Colonic mucosa (tissue), 4 donors: ENCODE data around the gene HOXB3. TPM values are rescaled to one million over a fixed set of nuclear protein-coding genes. Genes with fewer than 3 reads are reported as not detected.

Experiments used
- DNase-seq: peaks from one replicate; pipeline ENCODE4 v3.0.0-alpha.2; 2020
- H3K27ac ChIP-seq: fragments of 200-600 bp; one replicate; pipeline ENCODE4 v1.8.0; 2021
- H3K27me3 ChIP-seq: fragments of 200-600 bp; one replicate; pipeline ENCODE4 v1.8.0; 2021
- H3K36me3 ChIP-seq: fragments of 200-600 bp; one replicate; pipeline ENCODE4 v1.8.0; 2021
- H3K4me1 ChIP-seq: fragments of 200-600 bp; one replicate; pipeline ENCODE4 v1.8.0; 2021; ENCODE audit warnings: mild to moderate bottlenecking
- H3K4me3 ChIP-seq: fragments of 200-600 bp; one replicate; pipeline ENCODE4 v1.8.0; 2021
- H3K9ac ChIP-seq, 2 donors: one replicate each; pipeline ENCODE4 v1.7.0; 2013; ENCODE audit warnings: control low read depth in 2 of 2, low read depth in 2 of 2, low read length in 2 of 2
- H3K9me3 ChIP-seq: fragments of 200-600 bp; one replicate; pipeline ENCODE4 v1.8.0; 2021
- CTCF ChIP-seq: fragments of 200-600 bp; IDR thresholded peaks from one replicate; pipeline ENCODE4 v1.8.0; 2022; ENCODE audit warnings: antibody characterized with exemption, mild to moderate bottlenecking
- intact Hi-C: fragments of 100-400 bp; cut with DNase I; formaldehyde crosslinking; loops from one replicate; pipeline ENCODE4 v1.14.1; 2022
- total RNA-seq, 2 donors: library from RNA; stranded (reverse); fragmentation: NEBNext Ultra II Directional in 1 of 2; extraction: Animal tissue kit (Norgen Biotek cat#: 25700) in 1 of 2; gene quantifications; one replicate each; pipeline ENCODE4 v1.2.1, GENCODE V29; 2021
- donor health status: healthy.
- donor health status: DM: no; HTN: no; CAD: no.
- donor health status: DM: no; HTN: no; CAD: no.

Gene HOXB3
- total RNA-seq, 2 donors from 2014 or later = 17.4 to 31.8 TPM

GRCh38 chr17:48616717-48617470 lies 26.9 kb upstream of the HOXB3 start:
- Histone ChIP-seq H3K4me3 (no peak overlapping the region), H3K36me3 (no peaks in the 10 kb centered on the region), H3K27ac (no peak overlapping the region), H3K27me3 (peaks cover 45% of the 10 kb centered on the region), H3K9ac (peak overlapping the region; percentile 45 to 66), H3K9me3 (no peaks in the 10 kb centered on the region), H3K4me1 (peaks cover 13% of the 10 kb centered on the region)
- intact Hi-C loops = loop anchor here (5.0 kb wide), 1 partner anchor 275 kb away; no protein-coding TSS in a partner anchor
- DNase-seq = no peak
- TF ChIP-seq CTCF = no peak

DNA sequence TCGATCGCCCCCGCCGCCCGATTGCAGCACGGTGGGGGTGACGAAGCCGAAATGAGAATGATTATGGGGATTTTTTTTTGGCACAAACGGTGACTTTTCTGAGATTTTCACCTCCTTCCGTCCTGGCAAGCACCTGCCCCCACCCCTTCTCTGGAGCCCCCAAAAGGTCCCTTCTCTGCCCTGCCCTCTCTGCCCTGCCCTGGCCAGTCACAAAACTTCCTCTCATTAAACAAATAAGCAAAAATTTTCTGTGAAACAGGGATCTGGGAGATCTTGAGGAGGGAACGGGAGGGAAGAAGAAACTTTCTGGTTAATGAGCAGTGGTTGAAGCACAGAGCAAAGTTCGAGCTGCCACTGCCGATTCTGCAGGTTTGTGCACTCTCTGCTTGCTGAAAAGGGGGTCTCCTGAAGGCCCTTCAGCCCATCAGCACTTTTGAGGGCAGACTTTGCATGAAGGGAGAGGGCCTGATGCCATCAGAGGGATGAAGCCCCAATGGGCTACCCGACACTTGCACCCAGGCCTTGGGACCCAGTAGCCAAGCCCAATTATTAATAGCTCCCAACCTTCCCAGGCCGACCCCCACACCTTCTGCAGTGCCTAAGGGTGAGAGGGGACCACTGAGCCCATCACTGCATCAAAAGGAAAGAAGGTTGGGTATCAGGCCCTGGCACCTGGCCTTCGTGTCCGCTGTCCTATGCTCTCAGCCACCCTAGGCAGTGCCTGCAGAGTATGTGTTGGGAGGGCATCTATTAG lies 26.1 kb upstream of the HOXB3 start:
- no peaks in the 10 kb centered on the region for H3K9me3 ChIP-seq
- H3K9ac ChIP-seq = peak overlapping the region in 1 of 2 donors; percentile 48
- H3K27ac ChIP-seq = no peak overlapping the region
- TF ChIP-seq CTCF = no peak
- no peak for DNase-seq
- intact Hi-C loops = loop anchor here (5.0 kb wide), 1 partner anchor 274 kb away; no protein-coding TSS in a partner anchor
- H3K4me3 ChIP-seq = no peak overlapping the region
- H3K36me3 ChIP-seq = no peaks in the 10 kb centered on the region
- H3K4me1 ChIP-seq = peaks cover 13% of the 10 kb centered on the region
- peaks cover 40% of the 10 kb centered on the region for H3K27me3 ChIP-seq

DNA sequence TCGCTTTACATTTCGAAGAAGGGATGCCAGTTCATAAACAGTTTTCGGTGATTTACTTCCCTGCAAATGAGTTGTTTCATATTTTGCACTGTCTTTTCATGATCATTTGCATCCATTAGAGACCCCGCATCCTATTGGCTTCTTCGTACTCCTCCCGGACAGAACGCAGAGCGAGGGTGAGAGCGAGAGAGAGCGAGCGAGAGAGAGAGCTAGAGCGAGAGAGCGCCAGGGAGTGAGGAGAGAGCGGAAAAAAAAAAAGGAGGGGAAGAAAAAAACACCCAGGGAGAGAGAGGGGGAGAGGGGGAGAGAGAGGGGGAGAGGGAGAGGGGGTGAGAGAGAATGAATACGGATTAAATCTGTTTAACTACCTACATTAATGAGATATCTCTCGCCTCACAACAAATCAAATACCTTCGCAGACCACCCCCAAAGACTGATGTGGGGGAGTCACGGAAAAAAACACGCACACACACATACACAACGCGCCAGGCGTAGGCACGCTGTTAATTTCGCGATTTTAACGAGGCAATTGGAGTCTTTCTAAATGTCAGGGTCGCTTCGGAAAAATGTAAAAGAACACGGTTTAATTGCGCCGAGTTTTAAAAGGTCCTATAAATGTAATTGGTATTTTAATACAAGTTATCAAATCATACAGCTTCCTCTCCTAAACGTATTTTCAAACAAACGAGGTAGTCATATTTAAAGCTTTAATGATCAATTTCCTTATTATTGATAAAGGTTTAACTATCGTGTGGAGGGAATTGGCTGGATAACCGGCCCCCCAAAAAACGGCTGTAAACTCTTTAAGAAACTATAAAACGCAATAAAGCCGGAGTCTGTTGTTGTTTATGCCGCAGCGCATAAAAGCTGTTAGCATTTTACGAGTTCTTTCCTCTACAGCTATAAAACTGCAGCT lies 25.3 kb upstream of the HOXB3 start, which contains the start of gene HOXB8:
HOXB8 (minus strand) TSS at position 246 of the 916 bp plus-strand sequence. CDS start 588 bp downstream, outside the sequence.
- no peaks in the 10 kb centered on the region for H3K36me3 ChIP-seq
- H3K27ac ChIP-seq = no peak within 1 kb of the TSS
- H3K9ac ChIP-seq = peak within 1 kb of the TSS; percentile 71 to 75
- H3K4me3 ChIP-seq = peak within 1 kb of the TSS; percentile 57
- intact Hi-C loops = loop anchor here (5.0 kb wide), 1 partner anchor 273 kb away; no protein-coding TSS in a partner anchor
- peaks cover 34% of the 10 kb centered on the region for H3K27me3 ChIP-seq
- H3K4me1 ChIP-seq = peaks cover 13% of the 10 kb centered on the region
- TF ChIP-seq CTCF = no peak
- no peaks in the 10 kb centered on the region for H3K9me3 ChIP-seq
- no peak for DNase-seq

DNA sequence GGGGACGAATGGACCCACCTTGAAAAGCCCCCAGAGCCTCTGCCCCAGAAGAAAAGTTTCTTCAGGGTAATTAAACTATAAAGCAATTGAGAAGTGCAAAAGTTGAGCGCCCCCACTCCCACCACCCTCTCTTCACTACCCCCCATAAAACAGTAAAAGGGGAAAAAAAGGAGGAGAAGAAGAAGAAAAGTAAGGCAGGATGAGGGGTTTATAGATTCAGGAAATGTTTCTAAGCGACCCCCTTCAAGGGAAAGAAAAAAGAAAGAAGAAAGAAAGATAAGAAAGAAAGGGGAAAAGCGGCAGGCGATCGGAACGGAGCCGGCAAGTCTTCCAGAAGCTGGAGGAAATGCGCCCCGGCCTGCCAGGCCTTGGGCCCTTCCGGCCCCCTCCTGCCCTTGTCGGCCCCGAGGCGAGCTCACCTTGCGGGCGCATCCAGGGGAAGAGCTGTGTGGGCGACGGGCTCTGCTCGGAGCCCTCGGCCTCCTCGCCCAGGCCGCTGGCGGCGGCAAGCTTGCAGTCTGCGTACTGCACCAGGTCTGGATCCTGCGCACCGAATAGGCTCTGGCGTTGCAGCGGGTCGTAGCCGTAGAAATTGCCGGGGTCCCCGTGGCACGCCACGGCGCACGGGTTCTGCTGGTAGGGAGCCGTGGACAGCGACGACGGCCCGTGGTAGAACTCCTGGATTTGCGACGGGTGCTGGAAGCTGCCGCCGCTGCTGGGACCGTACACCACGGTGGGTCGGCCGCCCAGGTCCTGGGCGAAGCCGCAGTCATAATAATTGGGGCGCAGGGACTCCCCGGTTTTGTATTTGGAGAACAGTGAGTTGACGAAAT lies 24.0 kb upstream of the HOXB3 start:
- no peak overlapping the region for H3K27ac ChIP-seq
- intact Hi-C loops = no loop called here
- no peak for DNase-seq
- no peaks in the 10 kb centered on the region for H3K36me3 ChIP-seq
- peak overlapping the region; percentile 57 for H3K4me3 ChIP-seq
- no peaks in the 10 kb centered on the region for H3K9me3 ChIP-seq
- peak overlapping the region; percentile 71 to 75 for H3K9ac ChIP-seq
- no peak for TF ChIP-seq CTCF
- peaks cover 32% of the 10 kb centered on the region for H3K27me3 ChIP-seq
- H3K4me1 ChIP-seq = peaks cover 15% of the 10 kb centered on the region
